Natural killer cell (primary cell): ENCODE results near the gene DPM2. TPM values are rescaled to one million over a fixed set of nuclear protein-coding genes. Genes with fewer than 3 reads are reported as not detected.

ENCODE experiments used
- ATAC-seq, 3 donors: fragments of 150-1000 bp in 2 of 3; fragments of 200-7000 bp in 1 of 3; cut with Tn5 transposase; 1 replicate in 1 of 3; 2 replicates in 2 of 3; pipeline ENCODE4 v1.10.0; 2021; ENCODE audit warnings: mild to moderate bottlenecking in 2 of 3, moderate library complexity in 2 of 3
- DNase-seq, 2 donors: peaks; one replicate each; pipeline versions ENCODE4 v3.0.0 to v3.0.0-alpha.2; 2013 to 2021; ENCODE audit warnings: mixed read lengths in 1 of 2
- H3K27ac ChIP-seq: one replicate; pipeline ENCODE4 v1.5.1; 2013; ENCODE audit warnings: mild to moderate bottlenecking, low read length
- H3K27me3 ChIP-seq: one replicate; pipeline ENCODE4 v1.6.1; 2013; ENCODE audit warnings: low read length; ENCODE audit not compliant: control insufficient read depth, insufficient read depth
- H3K36me3 ChIP-seq: one replicate; pipeline ENCODE4 v1.6.1; 2013; ENCODE audit warnings: low read length; ENCODE audit not compliant: control insufficient read depth, insufficient read depth
- H3K4me1 ChIP-seq: one replicate; pipeline ENCODE4 v1.6.1; 2013; ENCODE audit warnings: low read length; ENCODE audit not compliant: control insufficient read depth, insufficient read depth
- H3K4me3 ChIP-seq: one replicate; pipeline ENCODE4 v1.5.1; 2013; ENCODE audit warnings: low read length
- H3K9me3 ChIP-seq: one replicate; pipeline ENCODE4 v1.6.1; 2013; ENCODE audit warnings: low read length; ENCODE audit not compliant: control insufficient read depth, insufficient read depth
- H3K27ac Mint-ChIP-seq, 2 donors: one replicate each; pipeline ENCODE4 v1.8.0; 2022; ENCODE audit warnings: mild to moderate bottlenecking in 2 of 2, mixed read lengths in 2 of 2, moderate library complexity in 1 of 2
- H3K27me3 Mint-ChIP-seq, 2 donors: one replicate each; pipeline ENCODE4 v1.8.0; 2022; ENCODE audit warnings: low read depth in 2 of 2, mixed read lengths in 2 of 2
- H3K36me3 Mint-ChIP-seq: one replicate; pipeline ENCODE4 v1.8.0; 2022; ENCODE audit warnings: mixed read lengths
- H3K4me1 Mint-ChIP-seq, 2 donors: one replicate each; pipeline ENCODE4 v1.8.0; 2022; ENCODE audit warnings: mixed read lengths in 2 of 2
- H3K4me3 Mint-ChIP-seq: one replicate; pipeline ENCODE4 v1.8.0; 2022; ENCODE audit warnings: mild to moderate bottlenecking, moderate library complexity, mixed read lengths
- H3K9me3 Mint-ChIP-seq, 2 donors: one replicate each; pipeline ENCODE4 v1.8.0; 2022; ENCODE audit warnings: mixed read lengths in 2 of 2
- CTCF ChIP-seq: fragments of 200-600 bp; IDR thresholded peaks from one replicate; pipeline ENCODE4 v1.8.0; 2022; ENCODE audit warnings: antibody characterized with exemption
- WGBS: methylation state at CpG from one replicate; pipeline ENCODE4 v1.1.7; 2013; ENCODE audit warnings: missing lambda C conversion rate; ENCODE audit not compliant: insufficient coverage; 5-methylcytosine and 5-hydroxymethylcytosine counted together
- intact Hi-C: fragments of 100-400 bp; cut with micrococcal nuclease; formaldehyde crosslinking; loops from one replicate; pipeline ENCODE4 v1.14.2; 2022
- total RNA-seq, 4 donors: library from RNA; stranded (reverse); fragments of 120-200 nt in 1 of 4; gene quantifications; one replicate each; pipeline versions ENCODE4 v1.2.3 to v1.2.4, GENCODE V29; 2013 to 2022

DPM2 gene
- total RNA-seq, 3 donors from 2014 or later (not counting 1 experiment from before 2014, with no cell fraction given): 22.9 to 31.4 (median 24.1) TPM

DNA sequence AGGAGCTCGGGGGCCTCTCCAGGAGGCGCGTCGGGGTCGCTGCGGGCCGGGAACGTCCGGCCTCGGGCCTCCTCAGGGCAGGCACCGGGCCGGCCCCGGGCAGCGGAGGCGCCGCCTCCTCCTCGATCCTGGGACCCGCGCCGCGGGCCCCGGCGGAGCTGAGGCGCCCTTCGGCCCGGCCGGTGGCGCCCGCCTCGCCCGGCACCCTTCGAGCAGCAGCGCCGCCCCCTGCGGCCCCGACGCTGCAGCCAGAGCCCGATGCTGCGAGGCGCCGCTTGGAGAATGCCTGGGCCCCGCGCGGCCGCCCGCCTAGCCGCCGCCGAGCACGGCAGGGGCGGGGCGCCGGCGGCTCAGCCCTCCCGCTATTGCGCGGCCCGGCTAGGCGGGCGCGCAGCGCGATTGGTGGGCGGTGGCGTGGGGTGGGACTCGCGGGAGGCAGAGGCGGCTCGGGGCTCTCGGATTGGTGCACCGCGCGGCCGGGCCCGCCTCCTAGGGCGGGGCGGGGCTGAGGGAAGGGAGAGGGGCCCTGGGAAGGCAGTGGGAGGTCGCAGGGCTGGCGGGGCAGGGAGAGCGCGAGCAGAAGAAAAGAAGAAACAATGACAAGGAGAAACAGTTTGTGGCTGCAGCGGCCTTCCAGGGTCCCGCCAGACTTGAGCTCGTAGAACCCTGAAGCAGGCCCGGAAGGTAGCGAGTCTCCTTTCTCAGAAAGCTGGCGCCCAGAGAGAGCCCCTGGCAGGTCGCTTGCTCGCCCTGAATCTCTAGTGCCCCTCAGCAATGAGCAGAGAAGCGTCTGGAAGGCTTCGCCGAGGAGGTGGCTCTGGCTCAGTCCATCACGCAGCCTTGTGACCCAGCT lies 43.3 kb upstream of the DPM2 start, which contains the start of gene EEIG1:
EEIG1 (minus strand) TSS at position 284 of the 853 bp plus-strand sequence. CDS start 852 bp downstream, outside the sequence.
- Mint-ChIP-seq H3K27ac (peak within 1 kb of the TSS; percentile 59 to 91), H3K27me3 (no peaks in the 10 kb centered on the region), H3K36me3 (no peaks in the 10 kb centered on the region), H3K4me1 (peaks cover 5 to 22% of the 10 kb centered on the region in 2 donors), H3K4me3 (peak within 1 kb of the TSS; percentile 87), H3K9me3 (no peaks in the 10 kb centered on the region)
- H3K4me1 ChIP-seq: peaks cover 69% of the 10 kb centered on the region
- under 1% methylated on average over 93 of the region's 93 CpGs for WGBS
- TF ChIP-seq CTCF: no peak
- peak within 1 kb of the TSS; percentile 60 for H3K4me3 ChIP-seq
- peak within 1 kb of the TSS; percentile 62 for H3K27ac ChIP-seq
- ATAC-seq (peak; percentile 96 to 100 (median 97)), DNase-seq (peak; percentile 97)
- intact Hi-C loops: loop anchor here (2.0 kb wide), 1 partner anchor 54 kb away; no protein-coding TSS in a partner anchor
- peaks cover 2% of the 10 kb centered on the region for H3K36me3 ChIP-seq
- no peaks in the 10 kb centered on the region for H3K9me3 ChIP-seq
- no peaks in the 10 kb centered on the region for H3K27me3 ChIP-seq

DNA sequence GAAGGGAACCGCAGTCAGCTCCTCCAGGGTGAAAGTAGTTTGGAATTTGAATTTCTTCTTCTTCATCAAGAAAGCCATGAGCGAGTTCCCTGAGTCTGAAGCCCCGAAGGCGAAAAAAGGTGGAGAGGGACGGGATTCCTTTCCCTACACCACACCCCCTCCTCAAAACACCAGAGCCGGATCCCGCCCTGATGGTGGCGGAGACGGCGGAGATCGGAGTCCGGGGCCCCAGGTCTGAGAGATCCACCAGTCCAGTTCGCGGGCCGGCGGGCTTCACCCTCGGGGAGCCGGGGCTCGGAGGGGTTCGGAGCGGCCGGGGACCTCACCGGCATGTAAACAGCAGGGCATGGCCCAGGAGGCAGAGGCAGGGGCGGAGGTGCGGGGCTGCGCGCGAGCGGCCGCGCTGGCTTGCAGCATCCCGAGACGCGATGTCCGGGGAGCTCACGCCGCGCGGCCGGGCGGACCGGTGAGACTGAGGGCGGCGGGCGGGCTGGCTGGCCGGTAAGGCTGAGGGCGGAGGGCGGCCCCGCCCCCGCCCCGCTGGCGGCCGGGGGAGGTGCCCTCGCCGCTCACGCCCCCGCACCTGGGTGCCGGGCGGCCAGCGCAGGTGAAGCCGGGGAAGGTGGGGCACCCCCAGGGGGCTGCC lies 42.5 kb upstream of the DPM2 start:
- H3K36me3 ChIP-seq: peaks cover 2% of the 10 kb centered on the region
- no peaks in the 10 kb centered on the region for H3K27me3 Mint-ChIP-seq
- DNase-seq (peak; percentile 49 to 75), ATAC-seq (peak; percentile 11 to 40 (median 29))
- peak overlapping the region; percentile 60 for H3K4me3 ChIP-seq
- H3K36me3 Mint-ChIP-seq: no peaks in the 10 kb centered on the region
- H3K27ac Mint-ChIP-seq: peak overlapping the region; percentile 38 to 65
- intact Hi-C loops: loop anchor here (2.0 kb wide), 1 partner anchor 55 kb away; no protein-coding TSS in a partner anchor
- H3K4me1 ChIP-seq: peaks cover 77% of the 10 kb centered on the region
- no peaks in the 10 kb centered on the region for H3K9me3 ChIP-seq
- WGBS: under 1% methylated on average over 60 of the region's 61 CpGs
- peak overlapping the region; percentile 86 for H3K4me3 Mint-ChIP-seq
- H3K27me3 ChIP-seq: no peaks in the 10 kb centered on the region
- H3K9me3 Mint-ChIP-seq: no peaks in the 10 kb centered on the region
- H3K4me1 Mint-ChIP-seq: peaks cover 5 to 22% of the 10 kb centered on the region in 2 donors
- TF ChIP-seq CTCF: no peak
- peak overlapping the region; percentile 62 for H3K27ac ChIP-seq

- intact Hi-C loops: loop anchor here (2.0 kb wide), 1 partner anchor 55 kb away; no protein-coding TSS in a partner anchor
- 24% methylated on average over 21 of the region's 24 CpGs for WGBS
- H3K4me3 ChIP-seq: peak overlapping the region; percentile 60
- peak overlapping the region; percentile 62 for H3K27ac ChIP-seq
- no peak for ATAC-seq
- H3K9me3 Mint-ChIP-seq: no peaks in the 10 kb centered on the region
- no peaks in the 10 kb centered on the region for H3K27me3 ChIP-seq
- peaks cover 5 to 25% of the 10 kb centered on the region in 2 donors for H3K4me1 Mint-ChIP-seq
- peak overlapping the region; percentile 86 for H3K4me3 Mint-ChIP-seq
- H3K27me3 Mint-ChIP-seq: no peaks in the 10 kb centered on the region
- peaks cover 83% of the 10 kb centered on the region for H3K4me1 ChIP-seq
- H3K36me3 ChIP-seq: peaks cover 2% of the 10 kb centered on the region
- H3K36me3 Mint-ChIP-seq: no peaks in the 10 kb centered on the region
- no peaks in the 10 kb centered on the region for H3K9me3 ChIP-seq
- peak in 1 of 2 donors; percentile 55 for DNase-seq
- TF ChIP-seq CTCF: no peak
- H3K27ac Mint-ChIP-seq: peak overlapping the region; percentile 38 to 65
Measured at GRCh38 chr9:127979333-127980059, 41.8 kb upstream of the DPM2 start.
